CD4-positive, alpha-beta T cell treated with Interleukin-15 for 1 hour (primary cell): ENCODE data around the gene NBEA.

ENCODE experiments used
- DNase-seq: peaks from one replicate; pipeline ENCODE4 v3.0.0-alpha.2; 2020

The NBEA gene

DNA sequence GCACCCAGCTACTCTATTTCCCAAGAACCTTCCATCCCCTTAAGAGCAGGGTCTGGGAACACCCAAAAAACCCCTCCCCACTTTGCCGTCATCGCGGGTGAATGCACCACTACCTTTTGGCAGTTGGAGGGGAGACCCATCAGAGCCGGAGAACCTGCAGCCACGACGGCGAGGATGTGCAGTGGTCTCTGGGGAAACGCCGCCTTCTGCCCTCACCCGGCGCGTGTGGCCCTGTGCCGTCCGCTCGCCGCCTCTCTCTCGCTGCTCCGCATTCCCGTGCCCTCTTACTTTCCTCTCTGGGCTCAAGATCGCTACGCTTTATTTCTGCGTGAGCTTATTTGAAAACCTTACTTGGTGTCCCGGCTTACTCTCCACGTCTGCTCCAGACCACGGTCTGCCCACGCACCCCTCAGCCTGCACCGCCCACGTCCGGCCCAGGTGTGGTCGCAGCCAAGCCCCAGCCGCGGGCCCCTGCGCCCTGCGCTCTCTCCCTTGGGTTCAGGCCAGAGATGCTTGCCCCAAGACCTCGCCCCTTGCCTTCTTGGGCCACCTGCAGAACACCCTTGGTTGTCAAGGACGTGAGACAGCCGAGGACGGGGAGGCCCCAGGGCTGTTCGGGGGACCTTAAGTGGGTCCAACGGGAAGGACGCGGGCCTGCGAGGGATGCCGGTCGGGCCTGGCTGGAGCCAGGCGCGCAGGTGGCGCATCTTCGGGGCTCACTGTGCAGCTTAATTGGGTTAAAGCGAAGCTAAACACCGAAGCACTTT lies 536.4 kb downstream of the NBEA start:
- DNase-seq, result no peak

DNA sequence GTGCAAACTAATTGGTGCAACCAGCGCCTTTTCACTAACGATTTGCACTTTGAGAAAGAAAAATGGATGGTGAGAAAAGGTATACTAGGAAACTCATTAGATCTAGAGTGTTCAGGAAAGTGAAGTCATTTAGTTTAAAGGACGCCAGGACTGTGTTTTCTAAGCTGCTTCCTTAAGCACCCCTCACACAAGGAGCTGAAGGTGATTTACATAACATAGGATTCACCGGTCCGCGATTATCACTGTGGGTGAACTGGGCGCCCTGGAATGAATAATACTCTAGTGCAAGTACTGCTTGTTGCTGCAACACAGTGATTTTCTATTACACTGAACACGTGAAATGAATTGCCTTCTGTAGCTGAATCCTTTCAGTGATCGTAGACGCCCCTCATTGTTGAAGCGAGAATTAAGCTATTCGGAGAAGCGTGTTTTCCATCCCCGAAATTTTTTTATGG lies 537.0 kb downstream of the NBEA start:
- DNase-seq, result no peak

DNA sequence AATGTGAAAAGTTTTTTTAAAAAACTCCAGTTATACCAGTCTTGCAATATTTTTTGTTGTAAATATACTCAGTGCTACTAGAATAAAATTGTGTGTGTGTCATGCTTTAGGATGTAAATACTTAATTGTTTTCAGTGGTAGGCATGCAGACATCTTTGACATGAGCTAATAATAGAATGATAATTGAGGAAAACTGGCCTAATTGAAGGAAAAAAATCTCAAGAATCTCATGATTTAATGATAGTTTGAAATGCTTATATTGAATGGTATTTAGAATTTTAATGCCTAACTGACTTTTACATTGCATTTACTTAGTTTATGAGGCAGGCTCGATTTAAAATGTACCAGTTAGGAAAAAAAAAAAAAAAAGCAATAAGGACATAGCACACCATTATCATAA lies 537.6 kb downstream of the NBEA start:
- no peak for DNase-seq

DNA sequence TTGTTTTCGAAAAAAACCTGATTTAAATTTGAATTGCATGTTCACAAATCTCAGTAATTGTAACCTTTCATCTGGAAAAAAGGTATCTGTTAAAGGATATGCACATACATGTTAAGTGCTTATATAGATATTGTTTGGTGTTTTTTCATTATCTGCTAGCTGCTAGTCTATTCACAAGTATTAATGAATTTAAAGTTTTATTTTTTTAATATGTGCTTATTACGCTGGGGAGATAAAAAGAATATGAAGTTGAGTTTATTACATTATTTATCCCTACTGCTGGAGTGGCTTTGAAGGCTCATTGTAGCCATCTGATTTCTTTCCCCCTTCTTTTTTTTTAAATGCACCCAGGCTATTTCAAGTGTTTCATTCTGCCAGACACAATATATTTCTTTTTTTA lies 538.3 kb downstream of the NBEA start:
- no peak for DNase-seq

DNA sequence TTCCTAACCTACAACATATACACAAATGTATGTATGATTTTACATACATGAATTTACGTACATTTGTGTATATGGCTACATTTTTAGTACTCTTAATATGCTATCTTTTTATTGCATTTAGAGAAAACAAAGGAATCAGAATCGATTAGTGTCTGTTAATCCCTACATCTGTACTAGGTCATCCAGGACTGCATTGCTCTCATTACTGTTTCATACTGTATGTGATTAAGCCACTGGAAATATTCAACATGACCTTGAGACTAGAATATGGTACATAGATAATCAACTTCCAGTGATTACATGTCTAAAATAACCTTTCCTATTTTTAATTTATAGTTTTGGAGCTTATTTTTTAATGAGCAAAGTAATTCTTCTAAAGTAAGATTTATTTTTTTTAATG lies 539.7 kb downstream of the NBEA start:
- no peak for DNase-seq

DNA sequence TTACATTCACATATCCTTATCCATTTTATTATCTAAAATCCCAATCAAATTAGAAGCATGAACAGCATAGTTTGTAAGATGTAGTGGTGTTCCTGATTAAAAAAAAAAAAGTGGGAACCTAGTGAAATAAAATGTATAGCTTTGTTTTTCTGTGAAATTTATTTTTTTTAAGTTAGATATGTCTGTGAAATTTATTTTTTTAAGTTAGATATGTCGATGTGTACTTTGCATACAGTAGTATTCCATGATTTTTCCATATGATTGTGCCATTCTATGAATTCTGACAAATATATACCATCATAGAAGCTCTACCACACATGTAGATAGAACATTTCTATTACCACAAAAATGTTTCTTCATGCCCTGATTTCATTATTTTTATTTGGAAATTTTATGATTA lies 540.5 kb downstream of the NBEA start:
- no peak for DNase-seq

DNA sequence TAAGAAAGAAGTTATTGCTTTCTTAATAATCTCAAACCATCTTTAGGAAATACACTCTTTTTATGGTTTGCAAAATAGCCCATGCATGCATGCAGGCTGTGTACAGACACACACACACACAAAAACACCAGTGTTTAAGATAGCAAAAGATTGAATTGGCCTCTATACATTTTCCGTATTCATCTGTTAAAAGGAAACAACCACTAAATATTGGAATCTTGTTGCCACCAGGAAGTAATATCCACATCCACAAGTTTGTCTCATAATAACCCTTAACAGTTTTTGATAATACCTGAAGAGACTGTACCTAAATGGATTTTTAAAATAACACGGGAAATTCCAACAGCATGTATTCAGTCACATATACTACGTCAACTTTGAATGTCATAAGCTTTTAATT lies 541.7 kb downstream of the NBEA start:
- DNase-seq, result no peak

DNA sequence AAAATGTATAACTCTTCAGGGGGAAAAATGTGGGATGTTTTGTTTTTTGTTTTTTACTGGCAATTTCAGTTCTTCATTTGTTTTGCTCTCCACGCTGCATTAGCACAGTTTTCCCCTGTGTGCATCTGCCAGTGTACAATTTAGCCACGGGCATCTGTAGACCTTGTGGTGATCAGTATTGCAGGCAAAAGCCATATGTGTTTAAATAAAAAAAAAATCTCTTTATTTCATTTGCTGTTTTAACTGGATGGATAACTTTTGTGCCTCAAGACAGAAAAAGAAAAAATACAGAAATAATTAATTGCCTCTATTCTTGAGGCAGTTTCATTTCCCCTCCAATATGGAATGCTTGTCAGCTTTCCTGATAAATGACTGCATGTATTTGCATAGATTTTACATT lies 542.3 kb downstream of the NBEA start:
- no peak for DNase-seq

DNA sequence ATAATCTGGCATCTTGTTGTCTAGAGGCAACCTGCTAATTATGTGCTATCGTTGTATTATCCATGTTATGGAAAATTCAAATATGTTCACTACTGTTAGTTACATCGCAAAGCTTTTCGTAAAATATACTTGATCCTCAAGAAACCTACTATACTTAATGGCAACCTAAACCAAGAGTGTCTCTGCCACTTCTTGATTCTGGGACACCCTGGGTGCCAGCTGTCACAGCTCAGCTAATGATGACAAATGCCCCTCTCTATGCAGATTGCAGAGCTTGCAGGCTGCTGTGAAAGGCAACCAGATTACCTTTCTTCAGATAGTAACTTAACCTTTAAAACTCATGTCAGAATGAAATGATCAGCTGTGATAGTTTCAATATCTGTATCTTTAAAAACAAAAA lies 543.4 kb downstream of the NBEA start:
- DNase-seq, result no peak

DNA sequence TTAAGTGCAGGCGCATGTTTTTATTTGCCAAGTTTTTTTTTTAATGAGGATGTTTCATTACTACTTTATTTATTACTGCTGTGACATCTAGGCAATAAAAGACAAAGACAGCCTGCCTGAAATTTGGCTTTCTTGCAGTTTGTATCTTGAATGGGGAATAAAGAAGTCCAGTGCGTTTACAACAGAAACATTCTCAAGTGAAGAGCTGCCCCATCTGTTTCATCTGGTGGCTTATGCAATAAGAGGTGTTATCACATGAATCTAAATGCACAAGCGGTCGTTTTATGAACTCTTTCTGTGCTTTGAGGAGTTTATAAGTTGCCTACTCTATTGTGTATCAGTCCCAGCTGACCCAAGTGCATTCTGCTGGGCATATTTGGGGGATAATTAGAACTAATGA lies 547.0 kb downstream of the NBEA start:
- DNase-seq, result no peak

DNA sequence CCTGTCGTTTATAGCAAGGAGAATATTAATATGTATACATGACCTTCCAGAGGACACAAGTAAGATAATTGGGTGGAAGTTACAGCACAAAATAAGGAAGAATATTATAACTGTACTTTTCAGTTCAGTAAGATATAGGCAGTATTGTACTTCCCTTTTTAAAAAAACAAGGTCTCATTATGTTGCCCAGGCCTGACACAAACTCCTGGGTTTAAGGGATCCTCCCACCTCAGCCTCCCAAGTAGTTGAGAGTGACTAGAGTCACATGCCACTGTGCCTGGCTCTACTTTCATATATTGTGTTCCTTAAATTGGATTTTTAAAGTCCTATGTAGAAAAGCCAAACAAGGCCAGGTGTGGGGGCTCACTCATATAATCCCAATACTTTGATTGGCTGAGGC lies 553.9 kb downstream of the NBEA start:
- DNase-seq, result no peak

DNA sequence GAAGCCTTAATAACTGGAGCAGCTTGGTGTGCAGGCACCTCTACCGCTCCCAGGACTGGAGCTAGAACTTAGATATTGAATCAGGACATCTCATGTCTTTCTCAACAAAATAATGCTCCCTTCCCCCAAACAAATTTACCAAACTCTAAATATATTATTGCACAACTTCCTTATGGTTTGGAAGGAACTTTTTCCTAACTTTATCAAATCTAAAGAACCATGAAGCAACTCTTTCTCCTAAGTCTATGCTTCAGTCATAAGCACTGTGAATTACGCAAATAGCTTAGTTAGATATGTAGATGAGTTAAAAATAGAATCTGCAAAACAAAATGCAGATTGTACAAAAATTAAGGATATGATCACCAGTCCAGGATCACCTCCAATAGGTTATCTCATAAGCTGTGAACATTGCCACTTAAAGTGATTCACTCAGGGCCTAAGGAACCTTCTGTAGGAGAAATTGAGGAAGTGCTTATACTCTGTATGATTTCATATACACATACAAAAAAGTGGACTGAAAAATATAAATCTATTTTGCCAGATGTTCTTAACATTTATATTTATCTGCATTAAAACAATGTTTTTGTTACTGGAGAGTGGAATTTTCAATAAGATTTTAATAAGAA lies 554.8 kb downstream of the NBEA start:
- DNase-seq, result no peak

DNA sequence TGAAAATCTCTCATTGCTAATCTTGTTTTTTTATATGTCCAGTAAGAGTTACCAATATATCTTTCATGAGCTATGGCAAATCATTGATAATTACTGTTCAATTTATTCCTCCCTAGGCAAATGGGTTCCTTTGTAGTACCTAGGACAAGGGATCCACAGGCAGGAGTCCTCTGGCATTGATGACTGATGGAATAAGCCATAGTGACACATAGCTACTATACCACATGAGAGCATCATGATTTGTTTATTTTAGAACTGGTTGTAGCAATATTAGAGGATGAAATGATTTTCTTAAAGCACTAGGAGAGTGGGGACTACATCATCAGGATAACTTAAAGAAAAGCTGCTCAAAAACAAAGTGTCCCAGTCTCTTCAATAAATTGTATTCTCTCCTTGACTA lies 556.2 kb downstream of the NBEA start:
- DNase-seq, result no peak

DNA sequence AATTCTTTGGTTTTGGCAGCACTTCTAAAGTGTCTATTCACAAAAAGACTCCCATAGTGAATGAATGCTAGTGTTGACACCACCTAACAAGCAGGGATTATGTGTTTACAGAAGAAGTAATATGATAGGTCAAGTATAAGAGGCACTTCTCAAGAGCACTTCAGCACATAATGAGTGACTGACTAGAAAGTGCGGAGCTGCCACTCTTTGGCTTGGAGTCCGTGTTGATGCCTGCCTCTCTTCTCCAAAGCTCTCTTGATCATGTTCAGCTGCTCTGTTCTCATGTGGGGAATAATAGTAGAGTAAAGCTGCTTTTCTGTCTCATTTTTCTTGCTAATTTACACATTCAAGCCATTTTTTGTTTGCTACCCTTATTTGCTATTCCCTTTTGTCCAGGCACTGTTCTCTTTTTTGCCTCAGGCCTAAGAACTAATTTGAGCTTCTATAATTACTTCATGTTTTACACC lies 557.2 kb downstream of the NBEA start:
- DNase-seq, result no peak

DNA sequence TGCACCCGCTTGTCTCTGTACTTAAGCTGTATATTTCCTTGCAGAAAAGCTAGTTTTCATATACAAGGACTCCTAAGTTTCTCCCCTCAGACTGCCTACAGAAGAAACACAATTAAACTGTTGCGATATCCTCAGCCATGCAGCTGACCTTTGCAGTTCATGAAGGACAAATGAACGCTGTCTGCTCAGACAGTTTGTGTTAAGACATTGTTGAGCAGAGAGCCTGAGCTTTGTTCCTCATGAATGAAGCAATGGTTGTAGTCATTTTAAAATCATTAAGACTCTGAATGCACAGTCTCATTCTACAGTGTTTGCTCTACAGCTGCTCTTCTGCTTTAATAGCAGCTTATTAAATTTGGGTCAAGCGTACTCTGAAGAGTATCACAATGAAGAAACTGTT lies 557.6 kb downstream of the NBEA start:
- no peak for DNase-seq

DNA sequence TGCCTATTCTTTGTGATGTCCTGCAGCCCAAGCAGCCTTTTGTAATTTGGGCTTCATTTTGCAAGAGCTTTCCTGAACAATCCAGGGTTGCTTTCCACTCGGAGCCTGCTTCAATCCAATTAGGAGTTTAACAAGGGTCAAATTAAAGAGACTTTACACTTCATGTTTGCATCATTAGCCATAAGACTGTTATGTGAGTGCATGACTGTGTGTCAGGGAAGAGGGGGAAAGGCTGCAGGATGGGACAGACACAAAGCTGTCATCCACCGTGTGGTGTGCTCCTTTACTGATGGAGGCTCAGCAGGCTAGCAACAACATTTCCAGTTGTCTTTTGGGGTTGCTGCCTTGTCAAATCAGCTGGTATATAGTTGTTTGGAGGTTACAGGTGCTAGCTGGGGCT lies 558.1 kb downstream of the NBEA start:
- DNase-seq, result no peak

DNA sequence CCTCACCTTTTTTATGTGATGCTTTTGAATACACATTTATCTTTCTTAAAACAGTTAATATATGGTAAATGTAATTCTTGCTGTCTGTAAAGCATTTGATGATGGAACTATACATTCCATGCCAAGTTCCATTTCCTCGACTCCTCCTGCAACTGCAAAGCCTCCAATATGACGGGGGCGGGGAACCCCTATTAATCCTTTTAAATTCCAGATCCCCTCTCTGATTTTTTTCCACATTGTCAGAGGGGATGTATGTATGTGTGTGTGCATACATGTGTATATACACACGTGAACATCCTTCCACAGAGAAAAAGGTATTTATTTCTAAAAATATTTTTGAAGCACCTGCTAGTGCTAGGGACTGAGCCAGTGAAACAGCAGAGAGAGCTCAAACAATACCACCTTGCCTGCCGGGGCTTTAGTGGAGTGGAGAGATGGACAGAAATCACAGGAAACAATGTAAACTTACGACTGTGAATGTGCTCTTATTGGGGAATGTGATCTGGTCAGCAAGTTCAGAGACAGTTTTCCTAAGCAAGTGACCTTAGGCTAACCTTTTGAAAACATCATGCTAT lies 559.7 kb downstream of the NBEA start:
- no peak for DNase-seq

DNA sequence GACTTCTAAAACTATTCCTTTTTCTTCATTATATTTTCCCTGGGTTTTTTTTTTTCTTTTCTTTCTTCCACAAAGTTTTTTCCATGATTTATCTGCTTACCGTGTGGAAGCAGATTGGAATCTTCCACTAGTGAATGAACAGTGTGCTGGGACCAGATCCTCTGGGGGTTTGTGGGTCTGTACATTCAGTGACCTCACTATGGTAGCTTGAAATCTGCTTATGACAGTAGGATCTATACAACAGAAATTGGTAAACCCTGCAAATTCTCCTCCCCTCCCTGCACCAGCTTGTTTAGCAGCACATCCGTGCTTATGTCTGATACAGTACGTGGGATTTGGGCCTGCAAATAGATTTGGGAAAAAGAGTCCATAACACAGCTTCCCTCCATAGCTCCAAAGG lies 560.4 kb downstream of the NBEA start:
- no peak for DNase-seq

DNA sequence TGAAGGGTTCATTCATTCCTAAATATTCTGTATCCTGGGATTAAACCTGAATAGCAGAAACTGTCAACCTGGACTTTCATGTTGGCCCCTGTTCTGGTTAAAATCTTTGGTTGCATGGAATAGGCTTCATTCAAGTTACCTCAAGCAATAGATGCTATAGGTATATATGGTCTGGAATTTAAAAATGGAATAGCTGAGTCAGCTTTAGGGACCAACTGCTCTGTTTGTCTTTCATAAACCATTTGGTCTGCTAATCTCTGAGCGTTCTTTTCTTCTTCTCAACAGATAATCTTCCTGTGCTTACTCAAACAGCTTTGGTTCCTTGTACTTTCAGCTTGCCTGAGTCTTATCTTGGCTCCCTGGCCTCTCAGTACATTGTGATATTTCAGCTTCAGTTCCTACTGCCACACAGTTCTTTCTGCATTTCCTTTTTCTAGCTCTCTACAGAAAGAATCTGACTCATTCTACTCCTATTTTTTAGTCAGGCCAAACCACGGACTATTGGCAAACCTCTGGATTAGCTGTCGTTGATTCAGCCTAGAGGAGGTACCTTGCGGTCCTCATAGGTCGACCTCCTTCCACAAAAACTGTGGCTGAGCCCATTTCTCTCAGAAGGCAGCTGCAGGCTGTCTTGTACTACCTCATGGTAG lies 570.3 kb downstream of the NBEA start:
- DNase-seq, result no peak

DNA sequence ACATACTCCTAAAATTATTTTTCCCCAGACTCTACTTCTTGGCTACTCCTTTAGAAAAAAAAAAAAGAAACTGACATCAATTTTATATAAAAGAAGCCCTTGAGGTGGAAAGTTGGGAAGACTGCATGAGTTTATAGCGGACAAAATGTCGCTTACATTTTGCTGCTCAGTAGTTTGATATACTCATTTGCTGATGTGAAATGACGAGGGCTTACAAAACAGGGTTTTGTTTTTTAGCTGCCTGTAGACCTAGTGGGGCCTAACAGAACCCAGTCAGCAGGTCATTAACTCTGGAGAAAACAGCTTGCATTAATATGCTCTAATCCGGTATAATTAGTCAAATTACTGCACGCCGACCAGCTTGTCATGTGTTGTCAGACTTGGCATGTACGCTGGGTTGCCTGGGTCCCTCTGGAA lies 572.0 kb downstream of the NBEA start:
- no peak for DNase-seq

DNA sequence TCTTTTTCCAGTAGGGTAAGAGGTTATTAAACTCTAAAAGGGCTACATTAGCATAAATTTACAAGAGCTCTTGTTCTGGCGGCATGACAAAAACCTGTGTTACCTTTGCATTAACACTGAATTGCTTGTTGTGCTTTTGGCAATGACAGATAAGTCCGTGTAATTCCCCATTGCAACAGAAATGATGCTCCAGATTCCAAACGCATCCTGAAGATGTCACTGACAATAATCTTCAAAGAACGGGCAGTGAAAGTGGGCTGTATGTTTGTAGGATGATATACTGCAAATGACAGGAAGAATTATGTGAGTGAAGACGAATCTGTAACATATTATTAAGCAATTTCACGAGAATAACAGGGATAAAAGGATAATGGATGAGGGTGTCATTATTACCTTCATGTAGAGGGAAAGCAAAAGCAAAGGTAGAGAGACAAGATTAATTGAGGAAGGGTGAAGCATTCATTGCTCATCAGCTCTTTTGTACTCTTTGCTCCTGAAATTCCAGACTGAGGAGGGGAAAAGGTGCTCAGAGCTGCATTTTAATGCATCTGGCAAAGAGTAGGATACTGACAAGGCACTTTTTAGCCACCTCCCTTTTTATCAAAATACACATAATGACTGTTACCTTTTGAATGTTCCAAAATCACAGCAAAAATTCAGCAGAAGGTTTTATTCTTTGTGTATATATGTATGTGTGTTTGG lies 572.9 kb downstream of the NBEA start:
- DNase-seq, result no peak

DNA sequence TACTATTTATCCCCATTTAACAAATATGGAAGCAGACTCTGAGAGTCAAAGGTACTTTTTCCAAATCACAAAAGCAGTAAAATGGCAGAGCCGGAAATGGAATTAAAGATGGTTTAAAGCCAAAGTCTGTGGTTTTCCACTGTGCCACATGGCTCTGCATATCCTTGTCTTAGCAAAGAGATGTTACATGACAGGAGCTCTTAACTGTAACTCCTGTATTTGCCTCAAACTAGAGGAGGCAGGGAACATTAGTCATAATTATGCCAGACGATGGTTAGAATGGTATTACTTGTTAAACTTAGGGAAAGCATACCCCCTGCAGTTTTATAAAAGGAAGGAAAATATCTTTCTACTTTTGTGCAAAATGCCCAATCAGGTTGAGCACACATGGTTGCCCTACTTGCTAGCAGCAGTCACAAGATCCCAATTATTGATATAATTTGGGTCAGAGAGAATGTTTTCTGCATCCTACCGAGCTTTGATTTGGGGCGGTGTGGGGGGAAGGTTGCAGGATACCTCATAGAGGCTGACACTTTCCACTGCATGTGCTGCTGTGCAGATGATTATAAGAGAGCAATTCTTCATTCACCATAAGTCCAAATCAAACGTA lies 576.4 kb downstream of the NBEA start:
- DNase-seq, result no peak

DNA sequence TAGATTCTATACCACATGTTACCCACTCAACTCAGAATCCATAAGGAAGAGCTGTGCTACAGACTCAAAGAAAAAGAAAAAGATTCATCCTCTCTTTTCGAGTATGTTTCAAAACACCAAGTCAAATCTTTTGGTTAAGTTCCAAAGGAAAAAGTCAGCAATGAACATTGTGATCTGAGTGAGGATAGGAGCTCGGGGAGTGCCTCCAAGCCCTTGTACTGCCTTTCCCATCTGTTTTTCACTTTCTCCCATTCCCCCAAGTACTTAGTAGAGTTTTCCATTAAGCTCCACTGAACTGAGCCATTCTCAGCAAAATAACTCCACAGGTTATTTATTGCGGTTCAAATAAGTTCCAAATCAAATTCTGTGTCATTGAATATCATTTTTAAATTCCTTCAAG lies 582.1 kb downstream of the NBEA start:
- no peak for DNase-seq
